Natural killer cell (primary cell): ENCODE measurements around the gene MAFB. TPM values are rescaled to one million over a fixed set of nuclear protein-coding genes. Genes with fewer than 3 reads are reported as not detected.

Experiments used
- ATAC-seq, 3 donors: fragments of 150-1000 bp in 2 of 3; fragments of 200-7000 bp in 1 of 3; cut with Tn5 transposase; 1 replicate in 1 of 3; 2 replicates in 2 of 3; pipeline ENCODE4 v1.10.0; 2021; ENCODE audit warnings: mild to moderate bottlenecking in 2 of 3, moderate library complexity in 2 of 3
- DNase-seq, 2 donors: peaks; one replicate each; pipeline versions ENCODE4 v3.0.0 to v3.0.0-alpha.2; 2013 to 2021; ENCODE audit warnings: mixed read lengths in 1 of 2
- H3K27ac ChIP-seq: one replicate; pipeline ENCODE4 v1.5.1; 2013; ENCODE audit warnings: mild to moderate bottlenecking, low read length
- H3K27me3 ChIP-seq: one replicate; pipeline ENCODE4 v1.6.1; 2013; ENCODE audit warnings: low read length; ENCODE audit not compliant: control insufficient read depth, insufficient read depth
- H3K36me3 ChIP-seq: one replicate; pipeline ENCODE4 v1.6.1; 2013; ENCODE audit warnings: low read length; ENCODE audit not compliant: control insufficient read depth, insufficient read depth
- H3K4me1 ChIP-seq: one replicate; pipeline ENCODE4 v1.6.1; 2013; ENCODE audit warnings: low read length; ENCODE audit not compliant: control insufficient read depth, insufficient read depth
- H3K4me3 ChIP-seq: one replicate; pipeline ENCODE4 v1.5.1; 2013; ENCODE audit warnings: low read length
- H3K9me3 ChIP-seq: one replicate; pipeline ENCODE4 v1.6.1; 2013; ENCODE audit warnings: low read length; ENCODE audit not compliant: control insufficient read depth, insufficient read depth
- H3K27ac Mint-ChIP-seq, 2 donors: one replicate each; pipeline ENCODE4 v1.8.0; 2022; ENCODE audit warnings: mild to moderate bottlenecking in 2 of 2, mixed read lengths in 2 of 2, moderate library complexity in 1 of 2
- H3K27me3 Mint-ChIP-seq, 2 donors: one replicate each; pipeline ENCODE4 v1.8.0; 2022; ENCODE audit warnings: low read depth in 2 of 2, mixed read lengths in 2 of 2
- H3K36me3 Mint-ChIP-seq: one replicate; pipeline ENCODE4 v1.8.0; 2022; ENCODE audit warnings: mixed read lengths
- H3K4me1 Mint-ChIP-seq, 2 donors: one replicate each; pipeline ENCODE4 v1.8.0; 2022; ENCODE audit warnings: mixed read lengths in 2 of 2
- H3K4me3 Mint-ChIP-seq: one replicate; pipeline ENCODE4 v1.8.0; 2022; ENCODE audit warnings: mild to moderate bottlenecking, moderate library complexity, mixed read lengths
- H3K9me3 Mint-ChIP-seq, 2 donors: one replicate each; pipeline ENCODE4 v1.8.0; 2022; ENCODE audit warnings: mixed read lengths in 2 of 2
- CTCF ChIP-seq: fragments of 200-600 bp; IDR thresholded peaks from one replicate; pipeline ENCODE4 v1.8.0; 2022; ENCODE audit warnings: antibody characterized with exemption
- WGBS: methylation state at CpG from one replicate; pipeline ENCODE4 v1.1.7; 2013; ENCODE audit warnings: missing lambda C conversion rate; ENCODE audit not compliant: insufficient coverage; 5-methylcytosine and 5-hydroxymethylcytosine counted together
- intact Hi-C: fragments of 100-400 bp; cut with micrococcal nuclease; formaldehyde crosslinking; loops from one replicate; pipeline ENCODE4 v1.14.2; 2022
- total RNA-seq, 4 donors: library from RNA; stranded (reverse); fragments of 120-200 nt in 1 of 4; gene quantifications; one replicate each; pipeline versions ENCODE4 v1.2.3 to v1.2.4, GENCODE V29; 2013 to 2022

The MAFB gene
- total RNA-seq, 3 donors from 2014 or later (not counting 1 experiment from before 2014, with no cell fraction given) = 10.3 to 38.9 (median 19.7) TPM

- Histone ChIP-seq H3K27me3 (peaks cover 58% of the 10 kb centered on the region), H3K36me3 (no peaks in the 10 kb centered on the region), H3K4me3 (peak overlapping the region; percentile 10), H3K9me3 (no peaks in the 10 kb centered on the region), H3K4me1 (peaks cover 22% of the 10 kb centered on the region), H3K27ac (no peak overlapping the region)
- Mint-ChIP-seq H3K9me3 (no peaks in the 10 kb centered on the region), H3K4me1 (peaks cover 0 to 34% of the 10 kb centered on the region in 2 donors), H3K27me3 (peaks cover 51 to 52% of the 10 kb centered on the region in 2 donors), H3K27ac (no peak overlapping the region), H3K4me3 (no peak overlapping the region), H3K36me3 (no peaks in the 10 kb centered on the region)
- intact Hi-C loops = no loop called here
- WGBS = 32% methylated on average over 7 of the region's 7 CpGs
- TF ChIP-seq CTCF = no peak
- ATAC-seq = no peak
- DNase-seq = no peak
Observed at GRCh38 chr20:40686434-40686882, 2.6 kb downstream of the MAFB start.

GRCh38 chr20:40685349-40685748 is 3.7 kb downstream of the MAFB start:
- ATAC-seq (no peak), DNase-seq (no peak)
- Mint-ChIP-seq H3K27me3 (peaks cover 52 to 58% of the 10 kb centered on the region in 2 donors), H3K36me3 (no peaks in the 10 kb centered on the region), H3K9me3 (no peaks in the 10 kb centered on the region), H3K4me1 (peaks cover 0 to 34% of the 10 kb centered on the region in 2 donors), H3K27ac (no peak overlapping the region), H3K4me3 (no peak overlapping the region)
- H3K9me3 ChIP-seq = no peaks in the 10 kb centered on the region
- H3K27me3 ChIP-seq = peaks cover 48% of the 10 kb centered on the region
- H3K36me3 ChIP-seq = no peaks in the 10 kb centered on the region
- intact Hi-C loops = no loop called here
- H3K4me3 ChIP-seq = no peak overlapping the region
- no peak overlapping the region for H3K27ac ChIP-seq
- no peak for TF ChIP-seq CTCF
- H3K4me1 ChIP-seq = peaks cover 18% of the 10 kb centered on the region
- 56% methylated on average over 4 of the region's 4 CpGs for WGBS

GRCh38 chr20:40683894-40684268 is 5.2 kb downstream of the MAFB start:
- no peak for TF ChIP-seq CTCF
- no peak for DNase-seq
- intact Hi-C loops = no loop called here
- Histone ChIP-seq H3K36me3 (no peaks in the 10 kb centered on the region), H3K4me3 (no peak overlapping the region), H3K4me1 (peaks cover 8% of the 10 kb centered on the region), H3K27ac (no peak overlapping the region), H3K27me3 (peaks cover 41% of the 10 kb centered on the region), H3K9me3 (no peaks in the 10 kb centered on the region)
- H3K27me3 Mint-ChIP-seq = peaks cover 54 to 71% of the 10 kb centered on the region in 2 donors
- H3K27ac Mint-ChIP-seq = no peak overlapping the region
- H3K4me1 Mint-ChIP-seq = peaks cover 0 to 23% of the 10 kb centered on the region in 2 donors
- no peaks in the 10 kb centered on the region for H3K36me3 Mint-ChIP-seq
- no peak overlapping the region for H3K4me3 Mint-ChIP-seq
- 34% methylated on average over 9 of the region's 9 CpGs for WGBS
- ATAC-seq = no peak
- H3K9me3 Mint-ChIP-seq = no peaks in the 10 kb centered on the region

GRCh38 chr20:40683221-40683893 is 5.7 kb downstream of the MAFB start:
- Histone ChIP-seq H3K27me3 (peaks cover 39% of the 10 kb centered on the region), H3K36me3 (no peaks in the 10 kb centered on the region), H3K9me3 (no peaks in the 10 kb centered on the region), H3K4me3 (no peak overlapping the region), H3K4me1 (peaks cover 5% of the 10 kb centered on the region), H3K27ac (no peak overlapping the region)
- TF ChIP-seq CTCF = no peak
- Mint-ChIP-seq H3K4me3 (no peak overlapping the region), H3K27ac (no peak overlapping the region), H3K27me3 (peaks cover 52 to 74% of the 10 kb centered on the region in 2 donors), H3K9me3 (no peaks in the 10 kb centered on the region), H3K4me1 (peaks cover 0 to 19% of the 10 kb centered on the region in 2 donors), H3K36me3 (no peaks in the 10 kb centered on the region)
- 3% methylated on average over 58 of the region's 58 CpGs for WGBS
- ATAC-seq = peak in 1 of 3 donors; percentile 24
- DNase-seq = no peak
- intact Hi-C loops = no loop called here
